ENCODE measurements around the gene COPG1.

- TF ChIP-seq CTCF (IDR thresholded peaks at IDR 0.05) (peak in 1 of 12 donors; percentile 14), POLR2A (IDR thresholded peaks at IDR 0.05) (no peak)
Observed at GRCh38 chr3:129323651-129324294, 74.4 kb downstream of the COPG1 start.
